Calu3 (cell line): ENCODE data around the gene PSMG4. TPM values are rescaled to one million over a fixed set of nuclear protein-coding genes. Genes with fewer than 3 reads are reported as not detected.

Experiments used
- BruUV-seq: library from RNA; stranded (reverse); fragments of 400-500 nt; replicated peaks from 2 replicates; lab custom pipeline; 2021; lab: Mats Ljungman, UMichigan
- CTCF ChIA-PET: fragments of 300-600 bp; sonication (Branson Sonifier 250); formaldehyde crosslinking; loops from one replicate; lab custom pipeline; 2022; ENCODE audit warnings: antibody characterized with exemption; lab: Charles Lee
- DNase-seq: peaks from one replicate; pipeline ENCODE4 v3.0.0; 2022
- H3K27ac Mint-ChIP-seq: one replicate; pipeline ENCODE4 v1.8.0; 2022; ENCODE audit warnings: mixed read lengths; ENCODE audit not compliant: unreplicated experiment
- H3K27me3 Mint-ChIP-seq: one replicate; pipeline ENCODE4 v1.8.0; 2022; ENCODE audit warnings: mixed read lengths; ENCODE audit not compliant: unreplicated experiment
- H3K36me3 Mint-ChIP-seq: one replicate; pipeline ENCODE4 v1.8.0; 2022; ENCODE audit warnings: mild to moderate bottlenecking, moderate library complexity, mixed read lengths; ENCODE audit not compliant: insufficient read depth, unreplicated experiment
- H3K4me1 Mint-ChIP-seq: one replicate; pipeline ENCODE4 v1.8.0; 2022; ENCODE audit warnings: mild to moderate bottlenecking, low read depth, mixed read lengths; ENCODE audit not compliant: unreplicated experiment
- H3K4me3 Mint-ChIP-seq: one replicate; pipeline ENCODE4 v1.8.0; 2022; ENCODE audit warnings: mild to moderate bottlenecking, low read depth, moderate library complexity, mixed read lengths; ENCODE audit not compliant: unreplicated experiment
- H3K9me3 Mint-ChIP-seq: one replicate; pipeline ENCODE4 v1.8.0; 2022; ENCODE audit warnings: low read depth, mixed read lengths; ENCODE audit not compliant: unreplicated experiment
- intact Hi-C: fragments of 100-400 bp; cut with micrococcal nuclease; formaldehyde crosslinking; loops from one replicate; pipeline ENCODE4 v1.10.0; 2022; ENCODE audit not compliant: unreplicated experiment
- total RNA-seq: library from RNA; stranded (reverse); gene quantifications from 2 replicates; pipeline ENCODE4 v1.2.3, GENCODE V29; 2022
- TF ChIP-seq, protein P1 (sequence below): fragments of 200-600 bp; IDR thresholded peaks from one replicate; pipeline ENCODE4 v1.8.0; 2022; ENCODE audit warnings: antibody characterized with exemption; ENCODE audit not compliant: unreplicated experiment

The PSMG4 gene
- total RNA-seq, 1 experiment from 2014 or later = 17.6 TPM

DNA sequence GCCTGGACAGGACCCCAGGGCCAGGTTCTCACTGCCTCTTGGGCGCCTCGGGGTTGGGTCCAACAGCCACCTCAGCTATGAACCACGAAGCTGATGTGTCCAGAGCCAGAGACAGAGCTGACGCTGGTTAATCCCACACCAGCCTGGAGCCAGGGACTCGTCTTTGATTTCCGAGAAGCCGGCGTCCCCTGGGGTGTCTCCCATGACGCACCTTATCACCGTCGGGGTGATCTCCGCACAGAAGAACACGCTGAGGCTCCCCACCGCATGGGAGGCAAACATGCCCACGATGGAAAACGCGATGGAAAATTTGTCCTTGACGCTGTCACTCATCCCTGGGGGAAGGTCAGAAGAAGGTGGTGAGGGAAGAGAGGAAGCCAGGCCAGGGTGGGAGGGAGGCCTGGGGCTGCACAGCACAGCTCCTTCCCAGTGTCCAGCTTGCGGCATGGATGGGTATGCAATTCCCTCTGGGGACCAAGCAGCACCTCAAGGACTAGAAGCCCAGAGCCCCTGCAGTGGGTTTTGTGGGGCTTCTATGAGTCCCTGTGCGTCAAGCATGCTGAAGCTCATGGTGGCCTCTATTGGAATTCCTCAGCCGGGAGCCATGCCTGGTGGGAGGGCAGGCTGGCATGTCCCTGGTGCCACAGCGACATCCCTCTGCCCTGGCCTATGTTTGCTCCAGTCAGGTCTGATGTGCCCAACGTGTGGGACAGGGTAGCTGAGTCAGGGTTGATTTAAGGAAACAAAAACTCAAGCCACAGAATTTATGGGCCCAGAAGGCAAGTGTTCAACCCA lies 25.1 kb downstream of the PSMG4 start:
- TF ChIP-seq, protein P1, sequence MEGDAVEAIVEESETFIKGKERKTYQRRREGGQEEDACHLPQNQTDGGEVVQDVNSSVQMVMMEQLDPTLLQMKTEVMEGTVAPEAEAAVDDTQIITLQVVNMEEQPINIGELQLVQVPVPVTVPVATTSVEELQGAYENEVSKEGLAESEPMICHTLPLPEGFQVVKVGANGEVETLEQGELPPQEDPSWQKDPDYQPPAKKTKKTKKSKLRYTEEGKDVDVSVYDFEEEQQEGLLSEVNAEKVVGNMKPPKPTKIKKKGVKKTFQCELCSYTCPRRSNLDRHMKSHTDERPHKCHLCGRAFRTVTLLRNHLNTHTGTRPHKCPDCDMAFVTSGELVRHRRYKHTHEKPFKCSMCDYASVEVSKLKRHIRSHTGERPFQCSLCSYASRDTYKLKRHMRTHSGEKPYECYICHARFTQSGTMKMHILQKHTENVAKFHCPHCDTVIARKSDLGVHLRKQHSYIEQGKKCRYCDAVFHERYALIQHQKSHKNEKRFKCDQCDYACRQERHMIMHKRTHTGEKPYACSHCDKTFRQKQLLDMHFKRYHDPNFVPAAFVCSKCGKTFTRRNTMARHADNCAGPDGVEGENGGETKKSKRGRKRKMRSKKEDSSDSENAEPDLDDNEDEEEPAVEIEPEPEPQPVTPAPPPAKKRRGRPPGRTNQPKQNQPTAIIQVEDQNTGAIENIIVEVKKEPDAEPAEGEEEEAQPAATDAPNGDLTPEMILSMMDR = no peak

DNA sequence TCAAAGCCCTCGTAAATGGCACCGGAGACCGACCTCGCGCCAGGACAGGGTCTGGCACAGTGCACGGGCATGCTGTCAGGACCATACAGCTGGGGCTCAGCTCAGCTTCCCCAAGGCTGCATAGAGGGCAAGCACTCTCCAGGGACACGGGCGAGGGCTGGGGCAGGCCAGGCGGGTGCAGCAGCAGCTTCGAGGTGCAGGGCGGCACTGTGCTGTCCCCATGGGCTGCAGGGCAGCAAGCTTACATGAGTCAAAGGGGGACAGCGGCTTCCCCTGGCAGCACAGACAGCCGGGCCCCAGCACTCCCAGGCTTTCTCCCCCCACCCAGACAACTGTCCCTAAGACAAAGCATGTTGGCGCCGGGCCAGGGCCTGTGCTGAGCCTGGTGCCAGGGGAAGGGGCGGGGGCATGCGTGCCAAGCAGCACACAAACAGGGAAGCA lies 25.7 kb downstream of the PSMG4 start:
- intact Hi-C loops = no loop called here
- no peaks in the 10 kb centered on the region for H3K4me1 Mint-ChIP-seq
- no TSS peak for BruUV-seq
- no peak overlapping the region for H3K27ac Mint-ChIP-seq
- TF ChIP-seq, protein P1 = no peak
- no peak overlapping the region for H3K4me3 Mint-ChIP-seq
- DNase-seq = no peak
- no peaks in the 10 kb centered on the region for H3K36me3 Mint-ChIP-seq
- CTCF ChIA-PET = no interaction called here
- H3K9me3 Mint-ChIP-seq = no peaks in the 10 kb centered on the region
- H3K27me3 Mint-ChIP-seq = no peaks in the 10 kb centered on the region

More for the DNA sequence above, 25.1 kb downstream of the PSMG4 start:
- H3K4me3 Mint-ChIP-seq = no peak overlapping the region
- CTCF ChIA-PET = no interaction called here
- no peaks in the 10 kb centered on the region for H3K36me3 Mint-ChIP-seq
- no TSS peak for BruUV-seq
- no peak for DNase-seq
- H3K27me3 Mint-ChIP-seq = no peaks in the 10 kb centered on the region
- intact Hi-C loops = no loop called here
- H3K27ac Mint-ChIP-seq = no peak overlapping the region
- H3K4me1 Mint-ChIP-seq = no peaks in the 10 kb centered on the region
- H3K9me3 Mint-ChIP-seq = no peaks in the 10 kb centered on the region

DNA sequence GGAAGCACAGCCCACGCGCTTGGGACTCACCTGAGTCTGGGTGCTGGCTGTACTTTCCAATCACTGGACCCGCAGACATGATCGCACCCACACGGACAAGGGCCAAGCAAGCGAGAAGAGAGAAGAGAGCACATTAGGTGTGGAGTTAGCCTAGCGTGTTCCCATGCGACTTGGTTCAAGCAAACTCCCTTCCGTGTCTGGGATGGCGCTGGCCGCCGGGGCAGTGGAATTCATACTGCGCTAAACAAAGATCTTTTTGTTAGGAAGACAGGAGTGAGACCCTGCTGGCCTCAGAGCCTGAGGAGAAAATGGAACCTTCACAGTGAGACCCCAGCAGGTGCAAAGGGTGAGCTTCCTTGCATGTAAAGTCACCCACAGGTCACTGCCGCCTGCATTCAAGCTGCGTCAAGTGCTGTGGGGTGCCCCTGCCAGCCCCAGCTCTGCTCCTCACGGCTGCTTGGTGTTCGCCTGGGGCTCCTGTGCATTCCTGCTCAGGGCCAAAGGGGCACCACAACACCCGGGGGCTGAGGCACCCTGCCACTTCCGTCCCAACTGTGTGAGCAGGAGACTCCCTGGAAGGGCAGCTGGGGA lies 26.4 kb downstream of the PSMG4 start:
- no peaks in the 10 kb centered on the region for H3K9me3 Mint-ChIP-seq
- intact Hi-C loops = no loop called here
- no TSS peak for BruUV-seq
- no peaks in the 10 kb centered on the region for H3K4me1 Mint-ChIP-seq
- no peak overlapping the region for H3K4me3 Mint-ChIP-seq
- no peaks in the 10 kb centered on the region for H3K36me3 Mint-ChIP-seq
- TF ChIP-seq, protein P1 = no peak
- H3K27ac Mint-ChIP-seq = no peak overlapping the region
- H3K27me3 Mint-ChIP-seq = no peaks in the 10 kb centered on the region
- CTCF ChIA-PET = no interaction called here
- no peak for DNase-seq

DNA sequence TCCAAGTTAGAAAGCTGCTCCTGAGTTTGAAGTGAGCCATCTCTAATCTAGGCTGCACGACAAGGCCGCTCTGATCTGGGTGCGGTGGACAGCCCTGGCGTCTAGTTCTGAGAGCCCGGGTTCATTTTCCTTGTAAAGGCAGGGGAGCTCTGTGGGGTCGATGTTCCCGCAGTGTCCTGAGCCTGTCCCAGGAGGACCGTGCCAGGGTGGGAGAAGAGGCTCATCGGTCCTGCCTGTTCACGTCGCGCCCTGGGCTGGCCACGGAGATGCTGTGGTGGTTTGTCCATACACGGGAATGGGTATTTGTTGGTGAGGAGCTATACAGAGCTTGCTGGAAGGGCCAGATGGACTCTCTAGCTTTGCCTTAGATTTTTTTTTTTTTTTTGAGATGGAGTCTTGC lies 27.0 kb downstream of the PSMG4 start:
- TF ChIP-seq, protein P1 = no peak
- Mint-ChIP-seq H3K36me3 (no peaks in the 10 kb centered on the region), H3K27me3 (no peaks in the 10 kb centered on the region), H3K4me3 (no peak overlapping the region), H3K4me1 (no peaks in the 10 kb centered on the region), H3K9me3 (no peaks in the 10 kb centered on the region), H3K27ac (no peak overlapping the region)
- CTCF ChIA-PET = no interaction called here
- no peak for DNase-seq
- no TSS peak for BruUV-seq
- intact Hi-C loops = no loop called here
